GM19438 (cell line): Measurements from ENCODE around the gene MCTP1.
"Not testable (repeated sequence)": the region's sequence is repeated elsewhere in the genome, so short reads cannot be mapped to it uniquely, and the experiment has no call there.

Experiments used
- ATAC-seq: cut with Tn5 transposase; IDR thresholded peaks from one replicate; pipeline ENCODE4 v1.9.1; 2021; ENCODE audit warnings: low read depth; ENCODE audit not compliant: unreplicated experiment

The MCTP1 gene

DNA sequence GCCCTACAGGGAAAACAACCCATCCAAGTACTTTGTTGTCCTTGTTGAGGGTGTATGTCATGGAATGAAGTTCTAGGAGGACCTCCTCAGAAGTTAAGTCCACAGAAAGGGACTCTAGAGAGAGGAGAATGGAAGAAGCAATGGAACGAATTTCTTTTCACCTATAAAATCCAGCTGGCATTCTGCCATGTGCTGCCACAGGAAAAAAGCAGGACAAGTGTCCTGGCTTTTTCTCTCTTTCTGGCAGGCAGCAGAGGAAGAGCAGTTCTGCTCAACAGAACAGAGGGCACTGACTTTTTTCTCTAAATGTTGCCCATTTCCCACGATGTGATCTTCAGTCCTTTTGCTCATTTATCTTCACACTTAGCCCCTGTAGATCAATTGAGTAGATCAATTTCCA lies 240.8 kb downstream of the MCTP1 start:
- ATAC-seq = no peak

DNA sequence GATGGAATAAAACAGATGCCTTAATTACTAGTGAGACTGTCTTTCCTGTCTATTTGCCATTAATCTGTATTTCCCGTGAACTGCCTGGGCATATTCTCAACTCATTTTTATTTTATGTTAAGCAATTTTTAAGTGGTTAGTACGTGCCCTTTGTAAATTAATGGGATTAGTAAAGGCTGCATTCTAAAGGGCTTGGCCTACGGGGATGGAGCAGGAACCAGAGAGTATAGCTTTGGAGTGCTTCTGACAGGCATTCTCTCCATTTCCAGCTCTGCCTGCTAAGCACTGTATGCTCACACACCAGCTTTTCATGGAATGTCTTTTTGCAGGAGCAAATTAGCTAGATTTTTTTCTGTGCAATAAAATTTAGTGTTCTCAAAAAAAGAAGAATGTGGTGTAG lies 241.2 kb downstream of the MCTP1 start:
- ATAC-seq = no peak

DNA sequence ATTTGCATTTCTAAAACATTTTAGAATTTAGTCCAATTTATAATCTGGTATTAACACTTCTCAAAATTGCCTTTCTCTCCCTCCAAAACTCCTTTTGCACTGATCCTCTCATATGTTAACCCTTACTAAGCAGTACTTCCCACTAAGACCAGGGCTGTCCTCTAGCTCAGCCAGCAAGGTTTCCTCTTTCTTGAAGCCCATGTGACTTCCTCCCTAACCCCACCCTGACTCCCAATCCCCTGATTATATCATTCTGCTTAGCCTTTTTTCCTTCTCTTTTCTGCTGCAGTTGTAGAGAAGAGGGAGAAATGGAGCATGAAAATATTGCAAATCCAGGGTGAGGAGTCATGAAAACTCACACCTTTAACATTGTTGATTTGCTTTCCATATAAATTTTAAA lies 241.7 kb downstream of the MCTP1 start:
- ATAC-seq = no peak

DNA sequence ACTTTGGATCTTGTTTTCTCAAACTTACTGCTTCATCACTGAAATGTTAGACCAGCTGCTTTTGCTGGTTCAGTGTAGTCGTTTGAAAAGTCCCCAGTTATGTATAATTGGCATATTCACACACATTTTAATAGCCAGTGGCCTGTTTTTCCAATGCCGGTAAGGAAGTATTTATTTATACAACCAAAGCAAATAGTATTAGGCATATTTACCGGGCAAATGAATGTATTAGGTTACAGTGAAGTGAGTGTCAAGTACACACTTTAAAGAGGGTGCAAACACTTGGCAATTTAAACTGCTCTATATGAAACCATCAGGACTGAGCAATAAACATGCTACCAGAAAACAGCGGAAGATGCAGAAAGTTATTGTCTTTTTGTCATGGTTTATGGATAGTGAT lies 242.9 kb downstream of the MCTP1 start:
- no peak for ATAC-seq

DNA sequence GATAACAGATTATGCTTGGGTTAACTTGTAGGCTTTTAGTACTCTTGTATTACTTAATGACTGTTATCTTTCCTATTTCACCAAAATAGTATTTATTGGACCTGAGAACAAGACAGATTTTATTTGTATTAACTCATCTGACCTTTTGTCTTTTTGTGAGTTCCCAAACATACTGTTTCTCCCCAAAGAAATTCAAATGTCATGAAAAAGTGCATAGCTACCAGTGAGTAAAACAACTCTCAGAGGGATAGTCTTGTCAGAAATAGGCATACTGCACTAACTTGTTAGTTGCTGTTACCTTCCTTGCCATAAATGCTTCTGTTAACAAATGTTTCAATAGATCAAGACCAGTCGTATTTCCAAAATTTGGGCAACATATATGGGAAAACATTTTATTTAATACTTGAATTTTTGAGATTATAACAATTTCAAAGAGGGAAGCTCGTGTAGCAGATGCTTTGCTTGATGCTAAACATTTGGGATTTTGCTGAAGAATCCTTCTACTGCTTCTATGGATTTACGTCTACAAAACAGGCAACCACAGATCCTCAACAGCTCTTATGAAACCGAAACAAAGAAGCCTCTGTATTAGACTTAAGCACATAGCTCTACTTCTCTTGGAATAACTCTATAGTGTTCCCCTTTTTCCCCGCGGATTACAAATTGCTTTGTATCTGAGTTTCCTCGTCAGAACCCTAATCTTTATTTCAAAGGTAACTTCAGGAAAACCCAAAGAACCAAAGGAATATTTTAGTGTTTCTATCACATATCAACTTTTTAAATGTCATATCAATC lies 248.8 kb downstream of the MCTP1 start:
- ATAC-seq = peak; percentile 60

DNA sequence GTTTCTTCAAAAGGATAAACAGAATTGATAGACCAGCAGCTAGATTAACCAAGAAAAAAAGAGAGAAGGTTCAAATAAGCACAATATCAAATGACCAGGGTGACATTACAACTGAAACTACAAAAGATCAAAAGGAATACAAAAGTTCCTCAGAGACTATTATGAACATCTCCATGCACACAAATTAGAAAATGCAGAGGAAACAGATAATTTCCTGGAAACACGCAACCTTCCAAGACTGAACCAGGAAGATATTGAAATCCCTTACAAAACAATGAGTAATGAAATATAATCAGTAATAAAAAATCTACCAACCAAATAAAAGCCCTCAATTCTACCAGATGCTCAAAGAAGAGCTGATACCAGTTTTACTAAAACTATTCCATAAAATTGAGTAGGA lies 252.1 kb downstream of the MCTP1 start:
- ATAC-seq = no peak

DNA sequence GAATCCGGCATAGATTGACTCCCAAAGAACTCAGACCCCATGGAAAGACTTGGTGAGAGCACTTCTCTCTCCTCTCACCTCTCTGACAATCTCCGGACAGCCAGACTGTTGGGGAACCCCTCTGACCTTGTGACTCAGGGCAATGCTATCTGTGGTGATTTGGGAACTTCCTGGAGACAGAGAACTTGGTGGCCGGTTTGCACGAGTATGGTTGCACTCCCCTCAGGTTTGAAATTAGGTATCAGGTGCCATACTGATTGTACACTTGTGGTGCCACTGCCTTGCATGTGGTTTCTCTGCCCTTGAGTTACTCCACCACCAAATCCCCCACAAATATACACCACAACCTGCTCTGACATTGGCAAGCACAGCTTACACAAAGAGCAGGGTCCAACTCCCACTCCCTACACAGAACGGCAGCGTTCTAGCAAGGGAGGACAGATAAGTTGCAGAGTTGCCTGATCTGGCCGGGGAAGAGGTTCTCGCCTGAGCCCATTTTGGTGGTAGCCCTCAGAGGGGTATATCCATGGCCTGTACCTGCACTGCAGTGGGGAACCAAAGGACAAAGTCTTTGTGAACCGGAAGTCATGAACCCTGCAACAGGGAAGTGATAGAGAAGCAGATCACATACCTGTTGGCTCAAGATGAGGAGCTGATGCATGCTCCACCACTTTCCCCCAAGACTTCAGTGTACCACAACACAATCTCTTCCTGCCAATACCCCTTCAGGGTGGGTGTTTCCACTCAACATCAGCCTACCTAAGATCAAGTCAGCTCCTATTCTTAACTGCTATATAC lies 255.1 kb downstream of the MCTP1 start:
- no peak for ATAC-seq

DNA sequence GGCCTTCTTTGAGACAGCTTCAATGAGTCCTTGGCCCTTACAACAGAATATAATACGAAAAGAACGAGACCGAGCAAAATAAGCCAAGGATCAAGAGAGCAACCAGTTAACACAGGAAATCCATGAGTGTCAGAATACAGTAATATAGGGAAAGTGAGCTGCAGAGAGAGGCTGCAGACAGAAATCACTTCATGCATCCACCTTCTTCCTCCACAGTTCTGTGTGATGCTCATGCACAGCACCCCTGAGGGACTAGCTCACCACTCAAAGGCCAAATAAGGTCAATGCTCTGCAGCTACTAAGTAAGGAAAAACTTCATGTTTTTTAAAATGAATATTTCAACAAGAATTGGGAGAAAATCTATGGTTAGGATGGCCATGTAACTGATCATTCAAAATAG lies 257.1 kb downstream of the MCTP1 start:
- no peak for ATAC-seq

DNA sequence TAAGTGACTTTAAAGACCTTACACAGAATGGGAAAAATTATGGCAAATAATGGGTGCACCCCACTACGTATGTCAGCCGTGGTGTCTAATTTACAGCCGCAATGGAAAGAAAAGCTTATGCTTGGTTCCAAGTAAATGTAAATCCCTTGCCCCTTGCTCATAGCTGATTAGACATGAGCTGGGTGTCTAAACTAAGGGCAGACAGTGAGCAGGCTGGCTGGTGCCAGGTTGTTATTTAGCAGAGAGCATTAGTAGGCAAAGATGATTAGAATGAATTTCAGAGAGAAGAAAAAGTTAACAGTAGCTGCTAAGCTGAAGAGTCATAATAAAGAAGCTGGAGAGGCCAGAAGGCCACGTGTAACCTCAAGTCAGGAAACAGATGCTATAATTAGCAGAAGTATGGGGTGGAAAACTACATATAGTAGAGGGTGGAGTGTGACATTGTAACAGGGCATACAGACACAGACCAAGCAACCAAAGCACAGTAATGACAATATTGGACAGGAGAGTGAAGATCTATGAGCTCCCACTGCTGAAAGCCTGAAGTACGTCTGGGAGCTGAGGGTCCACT lies 257.7 kb downstream of the MCTP1 start:
- no peak for ATAC-seq

DNA sequence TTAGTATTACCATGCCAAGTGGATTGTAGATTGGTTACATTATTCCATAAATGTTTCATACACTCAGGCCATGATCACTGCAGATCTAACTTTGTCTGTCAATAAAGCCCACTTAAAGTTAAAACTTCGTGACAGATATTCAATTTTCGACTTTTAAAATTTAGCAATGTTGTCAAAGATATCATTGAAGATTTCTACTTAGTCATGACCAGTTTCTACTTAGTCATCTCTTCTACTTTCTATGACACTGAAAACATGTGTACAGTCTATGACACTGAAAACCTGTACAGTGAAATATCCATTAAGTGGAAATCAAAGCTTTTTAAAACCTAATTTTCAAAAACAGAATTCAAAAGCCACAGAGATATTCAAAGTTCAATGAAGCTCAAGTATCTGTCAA lies 258.2 kb downstream of the MCTP1 start:
- ATAC-seq = no peak

DNA sequence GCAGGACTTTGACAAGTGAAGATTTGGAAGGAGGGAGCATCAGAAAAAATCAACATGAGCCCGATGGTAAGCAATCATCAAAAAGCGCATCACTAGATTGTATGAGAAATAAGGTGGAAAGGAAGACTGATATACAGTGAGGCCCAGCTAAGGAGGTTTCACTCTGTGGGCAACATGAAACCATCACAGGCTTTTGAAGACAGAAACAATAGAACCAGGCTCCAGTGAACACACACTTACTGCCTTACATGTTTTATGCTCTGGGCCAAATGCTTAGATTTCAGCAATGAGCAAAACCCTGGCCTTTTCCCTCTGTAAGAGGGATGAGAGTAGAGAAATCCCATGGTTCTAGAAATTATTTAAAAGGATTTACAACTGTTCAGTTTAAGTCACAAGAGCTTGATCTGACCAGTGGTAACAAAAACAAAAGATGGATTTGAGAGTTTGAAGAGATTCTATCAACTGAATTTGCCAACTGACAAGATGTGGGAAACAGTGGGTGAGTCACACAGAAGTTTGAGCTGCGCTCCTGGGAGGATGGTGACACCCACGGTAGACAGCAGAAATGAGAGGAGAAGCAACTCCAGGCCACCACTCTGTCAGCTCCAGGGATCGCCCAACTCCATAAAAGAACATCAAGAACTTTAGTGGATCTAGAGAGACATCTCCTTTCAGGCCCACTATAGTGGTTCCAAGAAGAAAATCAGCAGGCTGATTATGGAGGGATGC lies 261.8 kb downstream of the MCTP1 start:
- ATAC-seq = peak; percentile 70

DNA sequence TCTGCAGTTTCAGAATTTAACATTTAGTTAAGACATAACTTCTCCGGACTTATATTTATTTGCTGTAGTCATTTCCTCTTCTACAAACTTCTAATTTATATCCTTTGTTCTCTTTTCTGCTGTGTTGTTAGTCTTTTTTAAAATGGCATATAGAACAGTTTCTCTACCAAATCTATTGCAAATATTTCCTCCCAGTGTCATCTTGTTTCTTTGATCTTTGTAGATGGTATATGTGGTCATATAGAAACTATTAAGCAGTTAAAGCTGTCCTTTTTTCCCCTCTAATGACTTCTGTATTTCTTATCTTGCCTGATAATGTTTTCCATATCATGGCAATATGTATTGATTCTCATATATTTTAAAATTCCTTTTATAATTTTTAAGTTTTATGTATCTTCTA lies 264.5 kb downstream of the MCTP1 start:
- ATAC-seq = no peak

DNA sequence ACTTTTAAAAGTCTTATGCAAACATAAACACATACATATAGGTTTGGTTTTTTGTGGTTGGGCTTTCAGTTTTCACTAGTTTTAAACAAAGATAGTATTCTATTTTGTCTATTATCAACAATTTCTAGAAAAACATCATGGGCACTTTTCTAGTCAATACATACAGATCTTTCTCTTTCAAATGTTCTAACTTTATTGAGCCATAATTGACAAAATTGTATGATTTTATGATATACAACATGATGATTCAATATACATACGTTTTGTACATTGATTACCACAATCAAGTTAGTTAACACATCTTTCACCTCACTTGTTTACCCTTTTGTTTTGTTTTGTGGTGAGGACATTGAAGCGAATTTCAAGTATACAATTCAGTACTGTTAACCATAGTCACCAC lies 265.9 kb downstream of the MCTP1 start:
- ATAC-seq = no peak

DNA sequence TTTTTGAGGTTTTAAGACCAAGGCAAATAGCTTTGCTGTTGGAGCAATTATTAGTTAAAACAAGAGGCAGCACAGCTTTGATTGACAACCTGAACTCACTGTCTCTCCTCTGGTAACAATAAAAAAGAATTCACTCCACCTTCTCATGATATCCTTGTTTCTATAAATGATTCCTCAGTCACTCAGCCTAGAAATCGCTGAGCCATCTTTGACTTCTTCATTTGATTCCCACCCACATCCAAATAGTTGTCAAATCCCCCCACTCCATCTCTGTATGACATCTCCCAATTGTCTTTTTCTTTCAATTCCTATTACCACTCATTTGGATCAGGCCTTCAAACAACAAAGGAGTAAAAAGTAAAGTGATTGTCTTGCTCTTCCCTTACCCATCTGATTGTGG lies 266.4 kb downstream of the MCTP1 start:
- no peak for ATAC-seq

DNA sequence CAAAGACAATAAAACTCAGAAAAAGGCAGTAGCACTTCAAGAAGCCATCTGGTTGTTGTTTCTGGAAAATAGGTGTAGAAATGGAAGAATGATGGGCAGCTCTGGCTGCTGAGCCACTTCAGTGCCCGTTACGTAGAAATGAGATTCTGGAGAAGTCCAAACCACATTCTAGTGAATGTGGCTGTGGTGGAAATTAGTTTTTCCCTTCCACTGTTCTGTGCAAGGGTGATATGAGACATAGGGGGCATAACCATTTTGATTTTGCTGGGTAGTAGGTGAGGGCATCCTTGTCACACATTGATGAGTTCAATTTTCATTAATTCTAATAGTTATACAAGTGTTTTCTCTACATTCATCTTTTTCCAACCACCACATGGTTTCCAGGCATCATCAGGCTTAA lies 275.1 kb downstream of the MCTP1 start:
- ATAC-seq = no peak

DNA sequence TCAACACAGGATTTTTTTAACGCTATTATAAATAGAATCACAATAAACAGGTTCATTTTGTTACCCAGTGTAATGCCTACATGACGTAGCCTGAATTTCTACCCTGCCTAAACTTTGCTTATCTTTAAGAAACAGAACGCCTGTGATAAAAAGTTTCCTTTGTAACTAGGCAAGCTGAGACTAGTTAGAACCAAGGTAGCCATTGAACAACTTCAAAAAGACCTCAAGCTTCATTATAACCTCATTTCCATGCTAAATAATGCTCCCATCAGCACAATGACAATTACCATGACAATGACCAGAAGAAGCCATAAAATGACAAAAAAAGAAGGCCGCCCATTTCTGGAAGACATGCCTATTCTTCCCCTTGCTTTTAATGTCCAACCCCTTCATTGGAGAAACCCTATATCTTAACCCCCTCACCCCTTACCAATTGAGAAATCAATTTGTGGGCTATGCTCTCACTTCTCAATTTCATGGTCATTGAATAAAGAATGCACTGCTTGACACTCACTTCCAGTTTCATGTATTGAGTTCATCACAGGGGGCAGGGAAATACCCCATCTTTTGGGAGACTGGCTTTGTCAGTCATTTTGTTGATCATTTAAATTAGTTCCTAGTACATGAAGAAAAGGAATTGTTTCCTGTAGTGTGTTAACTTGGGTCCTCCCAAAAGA lies 276.8 kb downstream of the MCTP1 start:
- peak; percentile 54 for ATAC-seq

DNA sequence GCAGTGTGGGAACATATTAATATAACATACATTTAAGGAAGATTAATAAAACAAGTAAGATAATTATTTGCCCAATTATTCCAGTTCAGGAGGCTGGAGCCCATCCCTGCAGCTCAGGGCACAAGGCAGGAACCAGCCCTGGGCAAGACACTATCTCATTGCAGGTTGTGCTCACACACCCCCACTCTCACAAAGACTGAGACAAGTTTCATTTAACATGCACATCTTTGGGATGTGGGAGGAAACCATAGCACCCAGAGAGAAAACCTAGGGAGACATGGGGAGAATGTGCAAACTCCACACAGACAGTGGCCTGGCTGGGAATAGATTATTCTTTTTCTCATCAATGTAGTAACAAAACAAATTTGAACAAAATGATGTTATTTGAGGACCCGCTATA lies 279.1 kb downstream of the MCTP1 start:
- no peak for ATAC-seq

DNA sequence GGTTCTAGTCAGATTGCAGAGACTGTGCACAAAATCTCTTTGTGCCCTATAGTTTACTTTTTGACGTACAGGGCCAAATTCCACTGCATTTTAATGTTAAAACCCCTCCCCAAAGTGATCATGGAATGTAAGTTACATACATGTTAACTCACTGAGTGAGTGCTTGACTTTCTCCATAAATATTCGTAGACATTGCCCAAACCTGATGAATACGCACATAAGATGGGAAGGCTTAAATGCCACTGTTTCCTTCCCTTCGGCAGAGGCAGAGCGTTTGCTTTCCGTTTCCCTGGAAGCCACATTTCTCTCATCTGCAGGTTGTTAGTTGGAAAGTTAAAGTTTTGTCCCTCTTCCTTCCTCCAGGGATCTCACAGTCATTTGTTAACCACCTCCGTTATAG lies 286.2 kb downstream of the MCTP1 start:
- ATAC-seq = no peak

DNA sequence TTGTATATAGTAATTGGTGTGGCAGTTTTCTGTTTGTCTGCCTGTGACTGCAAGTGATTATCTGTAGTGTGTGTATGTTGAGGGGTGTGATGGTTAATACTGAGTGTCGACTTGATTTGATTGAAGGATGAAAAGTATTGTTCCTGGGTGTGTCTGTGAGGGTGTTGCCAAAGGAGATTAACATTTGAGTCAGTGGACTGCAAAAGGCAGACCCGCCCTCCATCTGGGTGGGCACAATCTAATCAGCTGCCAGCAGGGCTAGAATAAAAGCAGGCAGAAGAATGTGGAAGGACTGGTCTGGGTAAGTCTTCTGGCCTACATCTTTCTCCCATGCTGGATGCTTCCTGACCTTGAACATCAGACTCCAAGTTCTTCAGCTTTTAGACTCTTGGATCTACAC lies 290.4 kb downstream of the MCTP1 start:
- ATAC-seq = not testable (repeated sequence)

DNA sequence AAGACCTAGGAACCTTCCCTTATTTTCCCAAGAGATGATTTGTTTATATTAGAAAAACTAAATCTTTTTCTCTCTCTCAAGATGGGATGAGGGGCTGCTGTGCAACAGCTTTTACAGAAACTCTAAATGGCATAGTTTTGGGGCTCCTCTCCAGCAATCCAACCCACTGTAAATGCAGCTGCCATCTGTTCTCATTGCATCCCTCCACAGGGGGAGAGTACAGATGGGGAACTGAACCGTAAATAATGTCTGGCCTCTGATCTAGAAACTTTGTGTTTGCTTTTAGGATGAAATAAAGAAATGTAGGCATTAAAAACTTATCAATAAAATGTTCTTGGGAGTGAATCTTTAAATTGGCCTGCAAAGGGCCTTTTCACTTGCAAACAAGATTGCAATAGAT lies 291.4 kb downstream of the MCTP1 start:
- ATAC-seq = no peak

DNA sequence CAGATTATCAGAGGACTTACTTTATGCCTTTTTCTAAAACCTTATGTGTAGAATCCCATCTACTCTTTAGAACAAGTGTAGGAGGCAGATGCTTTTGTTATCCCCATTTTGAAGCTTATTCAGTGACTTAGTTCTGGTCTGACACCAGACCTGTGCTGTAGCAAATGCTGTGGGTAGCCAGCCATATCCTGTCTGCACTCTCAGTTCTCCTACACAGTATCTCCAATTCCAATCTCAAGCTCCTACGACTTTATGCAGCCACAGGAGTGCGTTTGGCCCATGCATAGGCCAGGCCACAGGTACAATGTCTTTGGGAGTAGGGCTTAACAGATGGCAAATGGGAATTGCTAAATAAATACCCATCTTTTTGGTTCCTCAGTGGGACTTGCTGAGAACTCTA lies 292.6 kb downstream of the MCTP1 start:
- peak; percentile 91 for ATAC-seq
